GM12878 (cell line): ENCODE results near the gene SORBS2. TPM values are rescaled to one million over a fixed set of nuclear protein-coding genes. Genes with fewer than 3 reads are reported as not detected.

Experiments used
- ATAC-seq: fragments of 200-7000 bp; cut with Tn5 transposase; 3 replicates; pipeline ENCODE4 v1.9.1; 2020; ENCODE audit warnings: mild to moderate bottlenecking, moderate library complexity
- BruUV-seq: library from RNA; stranded (reverse); fragments of 400-500 nt; replicated peaks from 2 replicates; lab custom pipeline; 2021; lab: Mats Ljungman, UMichigan
- CTCF ChIA-PET: fragments of 300-600 bp; sonication (Branson Sonifier 250); formaldehyde crosslinking; extraction: SDS; loops from one replicate; lab custom pipeline; 2021; ENCODE audit warnings: inconsistent platforms; lab: Yijun Ruan, JAX
- POLR2A ChIA-PET: fragments of 350-600 bp; formaldehyde crosslinking; extraction: SDS; loops from one replicate; lab custom pipeline; 2021; ENCODE audit warnings: inconsistent platforms; lab: Charles Lee
- RAD21 ChIA-PET: fragments of 300-600 bp; sonication (Branson Sonifier 250); formaldehyde crosslinking; loops from one replicate; lab custom pipeline; 2023; ENCODE audit warnings: antibody characterized with exemption; ENCODE audit not compliant: unreplicated experiment; lab: Charles Lee
- SMC1A ChIA-PET: fragments of 300-600 bp; sonication (Branson Sonifier 250); formaldehyde crosslinking; loops from one replicate; lab custom pipeline; 2023; ENCODE audit not compliant: unreplicated experiment, uncharacterized antibody; lab: Charles Lee
- DNase-seq: peaks from one replicate; pipeline ENCODE4 v3.0.0-alpha.2; 2011; ENCODE audit warnings: low read depth, low spot score
- FAIRE-seq: peaks from 3 replicates; lab custom pipeline; 2011; peaks lifted over from hg19 to GRCh38; lab: Jason Lieb, UNC
- H2AFZ ChIP-seq: 2 replicates; pipeline ENCODE4 v1.6.0; 2011; ENCODE audit warnings: low read depth, low read length, control low read depth; ENCODE audit not compliant: control insufficient read depth
- H3K27ac ChIP-seq: 2 replicates; pipeline ENCODE4 v1.5.1; 2011; ENCODE audit warnings: control low read depth; ENCODE audit not compliant: control insufficient read depth, insufficient read depth
- H3K27me3 ChIP-seq, 2 experiments: replicated peaks in 1 of 2; 2 replicates each; pipeline versions ENCODE4 v1.6.0 to v1.6.1; 2011; ENCODE audit warnings: low read length in 1 of 2; ENCODE audit not compliant: control insufficient read depth in 2 of 2, insufficient read depth in 2 of 2
- H3K36me3 ChIP-seq, 2 experiments: 2 replicates each; pipeline ENCODE4 v1.5.1; 2011; ENCODE audit warnings: low read length in 1 of 2; ENCODE audit not compliant: control insufficient read depth in 2 of 2, insufficient read depth in 2 of 2
- H3K4me1 ChIP-seq: 2 replicates; pipeline ENCODE4 v1.6.1; 2011; ENCODE audit warnings: mild to moderate bottlenecking, low read length, moderate library complexity, mixed read lengths; ENCODE audit not compliant: control insufficient read depth, insufficient read depth
- H3K4me2 ChIP-seq: 2 replicates; pipeline ENCODE4 v1.6.0; 2011; ENCODE audit warnings: control low read depth; ENCODE audit not compliant: control insufficient read depth, insufficient read depth
- H3K4me3 ChIP-seq: fragments of 200-600 bp; sonication (generic); 2 replicates; pipeline ENCODE4 v1.5.1; 2016
- H3K79me2 ChIP-seq: 2 replicates; pipeline ENCODE4 v1.6.0; 2011; ENCODE audit warnings: low read length; ENCODE audit not compliant: control insufficient read depth, insufficient read depth
- H3K9ac ChIP-seq: 2 replicates; pipeline ENCODE4 v1.8.0; 2011; ENCODE audit warnings: low read length, control low read depth, mixed read lengths; ENCODE audit not compliant: control insufficient read depth, insufficient read depth
- H3K9me3 ChIP-seq: replicated peaks from 3 replicates; pipeline ENCODE4 v1.5.1; 2011; ENCODE audit warnings: mild to moderate bottlenecking, low read length; ENCODE audit not compliant: control insufficient read depth, insufficient read depth
- H4K20me1 ChIP-seq: 2 replicates; pipeline ENCODE4 v1.6.0; 2011; ENCODE audit not compliant: control insufficient read depth, insufficient read depth
- ATF2 ChIP-seq: IDR thresholded peaks from 2 replicates; pipeline ENCODE4 v1.6.1; 2012; ENCODE audit warnings: low read length, inconsistent platforms
- CUX1 ChIP-seq: IDR thresholded peaks from 2 replicates; pipeline ENCODE4 v1.6.1; 2012; ENCODE audit warnings: improper control_type of control experiment, low read depth, low read length; ENCODE audit not compliant: insufficient replicate concordance
- MTA2 ChIP-seq: fragments of 450-650 bp; IDR thresholded peaks from 2 replicates; pipeline ENCODE4 v1.6.1; 2016; ENCODE audit warnings: low read depth, mild to moderate bottlenecking, moderate library complexity
- NFIC ChIP-seq: IDR thresholded peaks from 2 replicates; pipeline ENCODE4 v1.6.1; 2012; ENCODE audit warnings: low read depth, mild to moderate bottlenecking, inconsistent platforms, low read length, moderate library complexity
- PAX5 ChIP-seq: IDR thresholded peaks from 2 replicates; pipeline ENCODE4 v1.6.1; 2011; ENCODE audit warnings: low read depth, low read length, borderline replicate concordance
- RAD21 ChIP-seq: IDR thresholded peaks from 2 replicates; pipeline ENCODE4 v1.6.1; 2011; ENCODE audit warnings: mild to moderate bottlenecking, low read depth, low read length, moderate library complexity; ENCODE audit not compliant: insufficient read depth
- RAD51 ChIP-seq: fragments of 450-650 bp; IDR thresholded peaks from 2 replicates; pipeline ENCODE4 v1.6.1; 2016; ENCODE audit warnings: moderate library complexity, mild to moderate bottlenecking, inconsistent platforms
- SMARCA5 ChIP-seq: fragments of 450-650 bp; IDR thresholded peaks from 2 replicates; pipeline ENCODE4 v1.6.1; 2017; ENCODE audit warnings: mild to moderate bottlenecking
- SPI1 ChIP-seq: IDR thresholded peaks from 2 replicates; pipeline ENCODE4 v1.6.1; 2011; ENCODE audit warnings: low read depth, mild to moderate bottlenecking, low read length, moderate library complexity, borderline replicate concordance; ENCODE audit not compliant: insufficient read depth
- STAT1 ChIP-seq: fragments of 450-650 bp; conservative IDR thresholded peaks from 2 replicates; pipeline ENCODE4 v1.6.1; 2014; ENCODE audit warnings: antibody characterized with exemption, mild to moderate bottlenecking
- TAF1 ChIP-seq: IDR thresholded peaks from 2 replicates; pipeline ENCODE4 v1.6.1; 2011; ENCODE audit warnings: mild to moderate bottlenecking, low read depth, low read length, borderline replicate concordance
- TBL1XR1 ChIP-seq: IDR thresholded peaks from 2 replicates; pipeline ENCODE4 v1.6.1; 2012; ENCODE audit warnings: low read depth, low read length, improper control_type of control experiment
- ZBED1 ChIP-seq: IDR thresholded peaks from 2 replicates; pipeline ENCODE4 v1.6.1; 2016; ENCODE audit warnings: borderline replicate concordance
- ZNF622 ChIP-seq: fragments of 450-650 bp; IDR thresholded peaks from 2 replicates; pipeline ENCODE4 v1.6.1; 2017; ENCODE audit warnings: mild to moderate bottlenecking, inconsistent platforms
- WGBS: methylation state at CpG from one replicate; pipeline ENCODE4 v1.1.6; 2016; ENCODE audit warnings: low lambda C conversion rate; ENCODE audit not compliant: insufficient replicate concordance, insufficient coverage; ENCODE audit errors: missing lambda C conversion rate; 5-methylcytosine and 5-hydroxymethylcytosine counted together
- in situ Hi-C: fragments of 300-500 bp; cut with MboI; formaldehyde crosslinking; loops from 9 replicates; pipeline ENCODE4 v1.14.3; 2018; ENCODE audit warnings: mixed read lengths
- intact Hi-C: fragments of 100-400 bp; cut with micrococcal nuclease; formaldehyde crosslinking; loops from one replicate; pipeline ENCODE4 v1.14.2; 2022; ENCODE audit not compliant: unreplicated experiment
- polyA plus RNA-seq, 11 experiments: library from polyadenylated mRNA; depleted of rRNA in 4 of 11; unstranded in 6 of 11; stranded (reverse) in 5 of 11; fragments of >200 nt; fragmentation: Nextera tagmentation in 4 of 11; fragmentation: Illumina TruSeq in 1 of 11; extraction: Ambion mirVana in 4 of 11; extraction: Trizol in 1 of 11; gene quantifications; 1 replicate in 1 of 11; 2 replicates in 10 of 11; pipeline versions ENCODE4 v1.2.1 to v1.2.3, GENCODE V29; 2011 to 2016; ENCODE audit warnings: inconsistent platforms in 2 of 11, missing spikeins in 2 of 11, low read depth in 1 of 11
- total RNA-seq, 4 experiments: library from RNA; depleted of rRNA in 3 of 4; stranded (reverse); fragments of >200 nt in 3 of 4; fragmentation: Illumina TruSeq in 1 of 4; extraction: Trizol in 1 of 4; gene quantifications; 2 replicates each; pipeline versions ENCODE4 v1.2.1 to v1.2.3, GENCODE V29; 2013 to 2021
- TF ChIP-seq, protein P1 (sequence below): fragments of 450-650 bp; IDR thresholded peaks from 2 replicates; pipeline ENCODE4 v1.6.1; 2018; ENCODE audit warnings: mild to moderate bottlenecking, low read depth, moderate library complexity; ENCODE audit not compliant: partially characterized antibody

The SORBS2 gene
- total and polyA plus RNA-seq, 10 of the 15 experiments (the other 5 are each of a cell fraction or from before 2014, with no cell fraction given) = 0.06 to 3.0 (median 0.79) TPM

DNA sequence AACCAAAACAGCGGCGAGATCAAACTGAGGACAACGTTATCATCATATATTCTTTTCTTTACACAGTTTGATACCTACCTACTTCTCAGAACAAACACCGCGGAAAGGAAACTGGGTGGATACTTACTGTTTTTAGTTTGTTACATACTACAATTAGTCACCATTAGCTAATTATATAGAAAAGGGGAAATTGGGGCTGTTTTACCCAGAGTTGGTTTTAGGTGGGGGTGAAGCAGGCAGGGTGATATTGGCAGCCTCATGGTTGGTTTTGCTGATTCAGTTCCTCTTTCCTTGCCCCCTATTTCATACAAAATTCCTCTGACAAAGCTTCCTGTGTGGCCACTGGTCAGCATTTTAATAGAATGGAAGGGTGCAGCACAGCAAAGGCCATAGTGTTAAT, 77.8 kb downstream of the SORBS2 start:
- in situ Hi-C loops = no loop called here
- Histone ChIP-seq H4K20me1 (no peaks in the 10 kb centered on the region), H3K79me2 (no peaks in the 10 kb centered on the region), H3K27me3 (no peaks in the 10 kb centered on the region), H3K4me2 (peak overlapping the region; percentile 48), H3K36me3 (no peaks in the 10 kb centered on the region), H3K9ac (no peak overlapping the region), H3K4me3 (peak overlapping the region; percentile 47; the same call in 1 of the 2 replicates), H3K4me1 (peaks cover 38% of the 10 kb centered on the region), H3K9me3 (peaks cover 3% of the 10 kb centered on the region; the same call in 2 of the 3 replicates), H3K27ac (peak overlapping the region; percentile 54; the same call in 1 of the 2 replicates), H2AFZ (no peak overlapping the region; the same call in 1 of the 2 replicates)
- BruUV-seq = no TSS peak
- ChIA-PET SMC1A (interaction anchor here (0.9 kb wide), 1 partner anchor 16 kb away, joined by 3 read pairs; no protein-coding TSS in a partner anchor), CTCF (interaction anchor here (1.2 kb wide), 1 partner anchor 11 kb away, joined by 4 read pairs; no protein-coding TSS in a partner anchor), POLR2A (interaction anchor here (0.6 kb wide), 1 partner anchor 308 kb away, joined by 3 read pairs; a partner anchor contains a TSS), RAD21 (no interaction called here)
- WGBS = 0% methylated on average over 5 of the region's 5 CpGs
- peak; percentile 80 for FAIRE-seq
- peak; percentile 83 for ATAC-seq
- DNase-seq = peak; percentile 79
- intact Hi-C loops = loop anchor here (2.0 kb wide), 1 partner anchor 77 kb away; no protein-coding TSS in a partner anchor
- TF ChIP-seq CUX1 (no peak), RAD51 (no peak), TBL1XR1 (peak; percentile 54; the same call in 1 of the 2 replicates), ATF2 (peak; percentile 71), STAT1 (no peak), ZNF622 (no peak), SPI1 (peak; percentile 90), SMARCA5 (no peak), MTA2 (peak; percentile 80), TAF1 (no peak), PAX5 (no peak; the same call in 1 of the 2 replicates), ZBED1 (no peak), NFIC (peak; percentile 37; the same call in 1 of the 2 replicates), RAD21 (no peak)
- TF ChIP-seq, protein P1, sequence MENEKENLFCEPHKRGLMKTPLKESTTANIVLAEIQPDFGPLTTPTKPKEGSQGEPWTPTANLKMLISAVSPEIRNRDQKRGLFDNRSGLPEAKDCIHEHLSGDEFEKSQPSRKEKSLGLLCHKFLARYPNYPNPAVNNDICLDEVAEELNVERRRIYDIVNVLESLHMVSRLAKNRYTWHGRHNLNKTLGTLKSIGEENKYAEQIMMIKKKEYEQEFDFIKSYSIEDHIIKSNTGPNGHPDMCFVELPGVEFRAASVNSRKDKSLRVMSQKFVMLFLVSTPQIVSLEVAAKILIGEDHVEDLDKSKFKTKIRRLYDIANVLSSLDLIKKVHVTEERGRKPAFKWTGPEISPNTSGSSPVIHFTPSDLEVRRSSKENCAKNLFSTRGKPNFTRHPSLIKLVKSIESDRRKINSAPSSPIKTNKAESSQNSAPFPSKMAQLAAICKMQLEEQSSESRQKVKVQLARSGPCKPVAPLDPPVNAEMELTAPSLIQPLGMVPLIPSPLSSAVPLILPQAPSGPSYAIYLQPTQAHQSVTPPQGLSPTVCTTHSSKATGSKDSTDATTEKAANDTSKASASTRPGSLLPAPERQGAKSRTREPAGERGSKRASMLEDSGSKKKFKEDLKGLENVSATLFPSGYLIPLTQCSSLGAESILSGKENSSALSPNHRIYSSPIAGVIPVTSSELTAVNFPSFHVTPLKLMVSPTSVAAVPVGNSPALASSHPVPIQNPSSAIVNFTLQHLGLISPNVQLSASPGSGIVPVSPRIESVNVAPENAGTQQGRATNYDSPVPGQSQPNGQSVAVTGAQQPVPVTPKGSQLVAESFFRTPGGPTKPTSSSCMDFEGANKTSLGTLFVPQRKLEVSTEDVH = no peak
